CD4-positive, alpha-beta T cell treated with Interleukin-17A for 1 hour (primary cell): Measurements from ENCODE around the gene ODAD3.

Experiments
- DNase-seq: peaks from one replicate; pipeline ENCODE4 v3.0.0-alpha.2; 2020

The ODAD3 gene

DNA sequence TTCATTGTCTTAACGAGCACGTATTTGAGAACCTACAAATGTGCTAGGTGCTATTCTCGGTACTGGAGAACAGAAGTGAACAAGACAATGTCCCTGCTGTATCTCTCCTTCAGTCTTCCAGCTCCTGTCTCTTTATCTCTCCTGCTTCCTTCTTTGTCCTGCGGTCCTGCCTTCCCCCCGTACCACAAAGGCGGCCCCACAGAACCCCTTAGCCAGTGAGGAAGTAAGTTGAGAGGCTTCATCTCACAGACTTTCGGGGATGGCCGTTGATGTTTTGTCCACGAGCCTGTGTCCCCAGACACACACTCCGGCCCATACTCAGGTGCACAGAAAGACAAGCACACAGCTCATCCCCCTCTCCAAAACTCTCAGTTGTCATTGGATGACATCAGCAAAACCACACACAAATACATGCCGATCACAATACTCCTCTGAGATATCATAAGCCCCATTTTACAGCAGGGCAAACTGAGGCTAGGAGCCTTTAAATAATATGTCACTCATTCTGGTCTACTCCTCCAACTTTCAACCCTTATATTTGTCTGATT lies 61.0 kb downstream of the ODAD3 start:
- DNase-seq = no peak

DNA sequence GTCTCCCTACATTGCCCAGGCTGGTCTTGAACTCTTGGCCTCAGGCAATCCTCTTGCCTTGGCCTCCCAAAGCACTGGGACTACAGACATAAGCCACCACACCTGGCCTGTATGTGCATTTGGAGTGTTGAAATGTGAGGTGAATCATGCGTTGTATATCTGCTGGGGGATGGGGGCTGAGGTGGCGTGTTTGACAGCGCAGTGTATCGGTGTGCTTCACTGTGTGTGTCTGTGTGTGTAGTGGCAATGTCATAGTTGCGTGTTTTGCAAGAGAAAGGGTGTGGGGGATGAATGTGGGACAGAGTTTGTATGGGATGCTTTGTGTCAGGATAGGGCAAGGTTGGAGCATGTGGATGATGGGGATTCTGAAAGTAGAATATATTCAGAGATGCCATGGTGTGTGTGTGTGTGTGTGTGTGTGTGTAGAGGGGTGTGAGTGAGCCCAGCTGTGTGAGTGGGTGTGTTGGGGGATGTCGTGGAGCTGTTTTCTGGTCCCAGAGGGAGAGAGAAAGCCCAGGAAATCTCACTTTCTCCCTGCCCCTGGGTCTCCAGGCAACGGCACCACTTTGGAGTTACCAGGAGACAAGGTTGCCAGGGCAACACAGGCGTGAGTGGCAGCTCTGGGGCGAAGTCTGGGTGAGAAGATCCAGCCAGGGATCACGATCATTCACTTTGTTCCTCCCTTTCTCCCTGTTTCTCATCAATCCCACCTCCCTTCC lies 61.6 kb downstream of the ODAD3 start:
- no peak for DNase-seq

DNA sequence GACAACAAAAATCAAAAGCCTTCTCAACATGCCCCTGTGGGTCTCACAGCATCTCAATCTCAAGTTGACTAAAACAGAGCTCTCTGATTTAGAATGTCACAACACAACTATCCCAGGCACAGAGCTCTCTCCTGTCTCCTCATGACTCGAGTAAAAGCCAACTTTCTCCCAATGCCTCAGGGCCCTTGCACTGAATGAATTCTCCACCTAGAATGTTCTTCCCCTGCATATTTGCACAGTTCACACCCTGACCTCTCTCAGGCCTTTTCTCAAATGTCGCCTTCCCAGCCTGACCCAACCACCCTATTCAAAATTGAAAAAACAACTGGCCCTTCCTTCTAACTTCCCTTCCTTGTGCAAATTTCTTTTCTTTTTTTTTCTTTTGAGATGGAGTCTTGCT lies 64.2 kb downstream of the ODAD3 start:
- DNase-seq = no peak
